GM20431 (cell line): ENCODE measurements around the gene JDP2.

ENCODE experiments used
- in situ Hi-C: fragments of 300-500 bp; cut with MseI, MboI; formaldehyde crosslinking; loops from one replicate; pipeline ENCODE4 v1.15.0; 2020; ENCODE audit warnings: low sequenced_read_pairs; ENCODE audit not compliant: unreplicated experiment

The JDP2 gene

GRCh38 chr14:75434138-75434889, 6.5 kb downstream of the JDP2 start:
- in situ Hi-C loops = no loop called here

DNA sequence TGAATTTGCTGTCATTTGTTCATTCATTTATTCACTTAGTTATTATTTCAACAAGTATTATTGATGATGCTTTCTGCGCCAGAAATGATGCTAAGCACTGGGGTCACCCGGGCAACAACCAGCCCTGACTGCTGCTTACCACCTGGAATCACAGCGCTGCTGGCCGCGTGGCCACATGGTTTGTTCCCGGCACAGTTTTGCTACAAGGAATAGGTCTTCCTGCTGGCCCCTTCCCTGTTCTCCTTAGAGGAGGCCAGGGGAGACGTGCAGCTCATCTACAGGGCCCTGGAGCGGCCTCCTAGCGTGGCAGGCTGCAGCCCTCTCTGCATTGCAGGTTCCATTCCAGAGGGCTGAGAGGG, 7.0 kb downstream of the JDP2 start:
- in situ Hi-C loops = no loop called here

DNA sequence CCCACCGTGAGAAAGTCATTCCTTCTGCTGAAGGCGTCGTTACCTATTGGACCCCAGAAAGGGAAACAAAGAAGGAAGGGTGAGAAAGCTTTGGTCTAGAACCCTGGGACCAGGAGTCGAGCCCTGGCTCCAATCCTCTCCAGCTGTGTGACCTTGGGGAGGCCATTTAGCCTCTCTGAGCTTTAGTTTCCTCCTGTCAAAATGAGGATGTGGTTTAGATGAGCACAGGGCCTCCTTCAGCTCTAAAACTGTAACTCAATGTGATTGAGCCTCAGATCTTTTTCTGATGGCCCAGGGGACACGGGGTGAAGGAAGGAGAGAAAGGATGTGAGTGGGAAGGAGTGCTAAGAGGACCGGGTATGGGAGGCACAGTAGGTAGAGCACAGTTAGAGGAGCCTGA, 7.7 kb downstream of the JDP2 start:
- in situ Hi-C loops = no loop called here

- in situ Hi-C loops = no loop called here
Observed at GRCh38 chr14:75437201-75438143, 9.7 kb downstream of the JDP2 start.

- in situ Hi-C loops = no loop called here
Observed at GRCh38 chr14:75438486-75439080, 10.8 kb downstream of the JDP2 start.

DNA sequence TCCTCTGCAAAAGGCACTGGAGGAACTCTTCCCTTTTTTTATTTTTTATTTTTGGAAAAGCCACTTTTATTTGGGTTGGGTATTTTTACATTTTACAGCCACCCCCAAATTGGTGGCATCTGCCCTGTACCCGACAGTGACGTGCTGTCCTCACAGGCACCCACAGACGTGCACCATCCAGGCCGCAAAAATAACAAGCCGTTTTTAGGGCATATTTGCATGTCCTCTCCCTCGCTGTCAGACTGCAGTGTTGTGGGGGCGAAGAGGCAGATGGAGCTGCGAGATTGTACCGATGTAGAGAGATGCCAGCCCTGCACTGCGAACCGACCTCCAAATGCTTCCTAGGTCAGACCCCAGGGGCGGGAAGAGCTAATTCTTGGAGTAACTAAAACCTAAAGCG, 12.2 kb downstream of the JDP2 start:
- in situ Hi-C loops = no loop called here

DNA sequence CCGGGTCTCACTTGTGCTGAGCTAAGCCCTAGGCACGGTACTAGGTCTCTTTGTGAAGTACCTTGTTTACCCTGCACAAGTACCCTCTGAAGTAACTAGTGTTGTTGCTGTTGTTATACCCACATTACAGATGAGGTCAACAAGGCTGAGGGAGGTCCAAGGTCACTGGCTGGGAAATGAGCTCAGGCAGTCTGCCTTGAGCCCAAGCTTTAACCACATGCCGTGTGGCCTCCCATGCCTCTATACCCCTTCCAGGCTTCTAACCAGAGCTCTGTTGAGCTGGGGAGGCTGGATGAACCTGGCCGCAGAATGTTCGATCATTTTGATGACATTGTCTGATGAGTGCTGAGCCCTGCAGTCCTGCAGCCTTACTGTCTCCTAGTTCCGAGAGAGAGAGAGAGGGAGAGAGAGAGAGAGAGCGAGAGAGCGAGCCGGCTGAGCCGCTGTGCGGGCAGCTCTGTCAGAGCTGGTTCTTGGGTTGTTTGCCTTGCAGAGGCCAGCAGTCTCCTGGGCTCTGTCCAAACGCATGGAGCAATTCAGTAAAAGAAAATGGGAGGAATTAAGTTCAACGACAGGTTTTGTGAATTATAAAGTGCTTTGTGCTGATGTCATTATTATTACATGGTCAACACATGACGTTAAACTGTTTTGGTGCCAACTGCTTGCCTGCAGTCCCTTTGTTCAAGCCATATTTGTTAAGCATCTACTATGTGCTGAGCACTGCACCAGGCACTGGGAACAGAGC, 13.1 kb downstream of the JDP2 start:
- in situ Hi-C loops = no loop called here

- in situ Hi-C loops = no loop called here
Observed at GRCh38 chr14:75441728-75442127, 13.9 kb downstream of the JDP2 start.

GRCh38 chr14:75442166-75442565, 14.3 kb downstream of the JDP2 start:
- in situ Hi-C loops = no loop called here

DNA sequence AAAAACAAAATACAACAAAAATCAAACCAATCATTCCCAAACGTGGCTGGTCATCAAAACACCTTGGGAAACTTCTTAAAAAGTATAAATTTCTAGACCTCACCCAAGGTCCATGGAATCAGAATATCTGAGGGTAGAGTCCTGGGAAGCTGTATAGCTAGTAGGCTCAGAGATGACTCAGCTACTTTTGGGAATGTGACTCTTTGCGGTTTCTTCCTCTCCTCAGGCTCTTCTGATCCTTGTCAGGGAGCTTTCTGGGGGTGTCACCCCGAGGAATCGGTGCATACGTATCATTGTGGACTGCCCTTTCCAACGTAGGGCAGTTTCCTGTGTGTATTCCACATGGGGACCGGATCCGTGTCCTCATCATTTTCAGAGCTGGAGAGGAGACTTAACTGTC, 14.8 kb downstream of the JDP2 start:
- in situ Hi-C loops = no loop called here

- in situ Hi-C loops = no loop called here
Observed at GRCh38 chr14:75443203-75443969, 15.6 kb downstream of the JDP2 start.

DNA sequence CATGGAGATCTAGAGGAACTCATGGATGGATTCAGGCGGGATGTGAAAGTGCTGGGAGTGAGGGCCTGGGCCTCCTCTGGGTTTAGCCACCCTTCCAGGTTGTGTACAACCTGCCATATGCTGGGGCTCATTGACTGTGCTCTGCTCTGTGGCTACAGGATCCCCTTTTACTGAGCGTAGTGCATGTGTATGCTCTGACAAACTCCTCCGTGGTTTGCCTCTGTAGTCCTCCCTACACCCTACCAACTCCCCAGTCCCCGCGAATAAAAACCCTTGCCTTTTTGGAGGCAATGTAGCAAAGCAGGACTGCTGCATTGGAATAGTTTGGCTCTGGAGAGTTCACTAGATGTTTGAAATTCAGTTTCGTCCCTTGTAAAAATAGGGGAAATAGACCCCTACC, 17.4 kb downstream of the JDP2 start:
- in situ Hi-C loops = no loop called here

DNA sequence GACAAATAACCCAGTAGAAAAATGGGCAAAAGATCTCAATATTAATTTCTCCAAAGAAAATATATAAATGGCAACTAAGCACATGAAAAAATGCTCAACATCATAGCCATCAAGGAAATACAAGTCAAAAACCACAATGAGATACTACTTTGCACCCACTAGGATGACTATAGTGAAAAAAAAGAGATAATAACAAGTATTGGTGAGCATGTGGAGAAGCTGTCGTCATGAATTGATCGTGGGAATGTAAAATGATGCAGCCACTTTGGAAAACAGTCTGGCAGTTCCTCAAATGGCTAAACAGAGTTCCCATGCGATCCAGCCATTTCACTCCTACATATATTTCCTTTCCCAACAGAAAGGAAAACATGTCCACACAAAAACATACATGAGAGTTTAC, 18.1 kb downstream of the JDP2 start:
- in situ Hi-C loops = no loop called here

GRCh38 chr14:75446447-75446846, 18.6 kb downstream of the JDP2 start:
- in situ Hi-C loops = no loop called here

GRCh38 chr14:75448209-75448608, 20.4 kb downstream of the JDP2 start:
- in situ Hi-C loops = no loop called here

DNA sequence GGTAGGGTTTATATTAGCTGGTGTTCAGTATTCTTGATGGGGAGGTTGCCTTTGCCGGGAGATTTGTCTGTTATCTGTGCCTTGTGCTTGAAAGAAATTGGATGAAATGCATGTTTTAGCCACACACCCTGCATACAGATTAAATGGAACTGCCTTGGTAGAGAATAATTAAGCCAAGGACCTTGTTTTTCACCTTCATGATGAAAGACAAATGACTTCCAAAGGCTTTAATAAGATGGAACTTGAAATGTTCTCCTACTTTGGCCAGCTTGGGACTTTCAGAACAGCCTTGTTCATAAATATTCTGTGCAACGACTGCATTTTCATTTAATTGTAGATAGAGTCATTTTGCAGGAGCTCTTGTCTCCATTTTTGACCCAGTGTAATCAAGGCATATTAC, 21.2 kb downstream of the JDP2 start:
- in situ Hi-C loops = no loop called here

GRCh38 chr14:75449696-75450095, 21.9 kb downstream of the JDP2 start:
- in situ Hi-C loops = loop anchor here (25.0 kb wide), 1 partner anchor 312 kb away; the partner anchor contains the start of gene NEK9

GRCh38 chr14:75450381-75451276, 22.8 kb downstream of the JDP2 start:
- in situ Hi-C loops = loop anchor here (25.0 kb wide), 1 partner anchor 313 kb away; the partner anchor contains the start of gene NEK9
